CD14-positive monocyte (primary cell): ENCODE results near the gene DBF4B. TPM values are rescaled to one million over a fixed set of nuclear protein-coding genes. Genes with fewer than 3 reads are reported as not detected.

Source experiments
- DNase-seq, 3 donors: peaks; one replicate each; pipeline ENCODE4 v3.0.0-alpha.2; 2011 to 2022
- H2AFZ ChIP-seq: 2 replicates; pipeline ENCODE4 v1.6.0; 2012; ENCODE audit warnings: mild to moderate bottlenecking, low read depth, low read length, inconsistent platforms; ENCODE audit not compliant: insufficient read depth, poor library complexity, severe bottlenecking
- H3K27ac ChIP-seq, 2 donors: 1 replicate in 1 of 2; 2 replicates in 1 of 2; pipeline ENCODE4 v1.5.1; 2012 to 2013; ENCODE audit warnings: low read length in 2 of 2, control low read depth in 1 of 2, inconsistent platforms in 1 of 2, low read depth in 1 of 2, mild to moderate bottlenecking in 1 of 2
- H3K27me3 ChIP-seq, 2 donors: one replicate each; pipeline versions ENCODE4 v1.6.0 to v1.6.1; 2011 to 2013; ENCODE audit warnings: low read length in 2 of 2; ENCODE audit not compliant: control insufficient read depth in 2 of 2, insufficient read depth in 2 of 2
- H3K36me3 ChIP-seq, 2 donors: replicated peaks in 1 of 2; 1 replicate in 1 of 2; 2 replicates in 1 of 2; pipeline versions ENCODE4 v1.5.1 to v1.6.1; 2012 to 2013; ENCODE audit warnings: low read length in 2 of 2, control low read depth in 1 of 2, inconsistent platforms in 1 of 2, mild to moderate bottlenecking in 1 of 2; ENCODE audit not compliant: insufficient read depth in 2 of 2, control insufficient read depth in 1 of 2
- H3K4me1 ChIP-seq, 2 donors: 1 replicate in 1 of 2; 2 replicates in 1 of 2; pipeline versions ENCODE4 v1.5.1 to v1.6.1; 2012 to 2013; ENCODE audit warnings: low read length in 2 of 2, control low read depth in 1 of 2, inconsistent platforms in 1 of 2, mild to moderate bottlenecking in 1 of 2, moderate library complexity in 1 of 2; ENCODE audit not compliant: insufficient read depth in 2 of 2, control insufficient read depth in 1 of 2
- H3K4me2 ChIP-seq: replicated peaks from 2 replicates; pipeline ENCODE3; 2012; ENCODE audit warnings: low read length, moderate library complexity, mild to moderate bottlenecking; ENCODE audit not compliant: poor library complexity, severe bottlenecking; ENCODE audit errors: extremely low read depth
- H3K4me3 ChIP-seq, 3 experiments: fragments of 200-600 bp in 1 of 3; sonication (generic) in 1 of 3; replicated peaks in 1 of 3; 1 replicate in 2 of 3; 2 replicates in 1 of 3; pipeline ENCODE4 v1.5.1; 2011 to 2013; ENCODE audit warnings: low read length in 3 of 3, mild to moderate bottlenecking in 3 of 3, control low read depth in 2 of 3, low read depth in 2 of 3, inconsistent platforms in 1 of 3, moderate library complexity in 1 of 3
- H3K79me2 ChIP-seq: 2 replicates; pipeline ENCODE4 v1.6.0; 2012; ENCODE audit warnings: mild to moderate bottlenecking, control low read depth, inconsistent platforms, low read length, moderate library complexity; ENCODE audit not compliant: insufficient read depth
- H3K9ac ChIP-seq: 2 replicates; pipeline ENCODE4 v1.6.0; 2017; ENCODE audit warnings: low read length, mild to moderate bottlenecking; ENCODE audit not compliant: insufficient read depth, poor library complexity, severe bottlenecking
- H3K9me3 ChIP-seq, 2 donors: replicated peaks in 1 of 2; 1 replicate in 1 of 2; 2 replicates in 1 of 2; pipeline versions ENCODE4 v1.5.1 to v1.6.1; 2012 to 2013; ENCODE audit warnings: low read length in 2 of 2, control low read depth in 1 of 2; ENCODE audit not compliant: control insufficient read depth in 1 of 2, insufficient read depth in 1 of 2
- H4K20me1 ChIP-seq: 2 replicates; pipeline ENCODE4 v1.6.0; 2012; ENCODE audit warnings: mild to moderate bottlenecking, low read length, control low read depth, moderate library complexity; ENCODE audit not compliant: insufficient read depth
- H3K27ac Mint-ChIP-seq, 7 donors: one replicate each; pipeline ENCODE4 v1.8.0; 2020; ENCODE audit warnings: mild to moderate bottlenecking in 7 of 7, mixed read lengths in 7 of 7, moderate library complexity in 6 of 7, inconsistent platforms in 2 of 7
- H3K27me3 Mint-ChIP-seq, 3 donors: one replicate each; pipeline ENCODE4 v1.8.0; 2021 to 2022; ENCODE audit warnings: low read depth in 3 of 3, mild to moderate bottlenecking in 3 of 3, mixed read lengths in 3 of 3, moderate library complexity in 3 of 3, inconsistent platforms in 1 of 3
- H3K36me3 Mint-ChIP-seq, 2 donors: one replicate each; pipeline ENCODE4 v1.8.0; 2020; ENCODE audit warnings: mixed read lengths in 2 of 2, inconsistent platforms in 1 of 2, mild to moderate bottlenecking in 1 of 2
- H3K4me1 Mint-ChIP-seq: one replicate; pipeline ENCODE4 v1.8.0; 2020; ENCODE audit warnings: mild to moderate bottlenecking, mixed read lengths
- H3K4me3 Mint-ChIP-seq, 2 donors: one replicate each; pipeline ENCODE4 v1.8.0; 2020; ENCODE audit warnings: mild to moderate bottlenecking in 2 of 2, mixed read lengths in 2 of 2, moderate library complexity in 1 of 2
- H3K9me3 Mint-ChIP-seq, 7 donors: one replicate each; pipeline ENCODE4 v1.8.0; 2020 to 2022; ENCODE audit warnings: mixed read lengths in 7 of 7, mild to moderate bottlenecking in 6 of 7, moderate library complexity in 6 of 7, inconsistent platforms in 2 of 7
- CTCF ChIP-seq: fragments of 200-600 bp; IDR thresholded peaks from one replicate; pipeline ENCODE4 v1.8.0; 2022; ENCODE audit warnings: antibody characterized with exemption, mild to moderate bottlenecking
- WGBS: methylation state at CpG from one replicate; pipeline ENCODE4 v1.1.5; 2013; ENCODE audit warnings: missing lambda C conversion rate; ENCODE audit not compliant: insufficient coverage; 5-methylcytosine and 5-hydroxymethylcytosine counted together
- intact Hi-C, 2 donors: fragments of 100-400 bp; cut with micrococcal nuclease; formaldehyde crosslinking; loops; one replicate each; pipeline versions ENCODE4 v1.15.0 to v1.15.1; 2023
- polyA plus RNA-seq, 3 donors: library from polyadenylated mRNA; depleted of rRNA in 1 of 3; unstranded in 2 of 3; stranded (reverse) in 1 of 3; fragments of 300-500 nt in 2 of 3; fragments of >200 nt in 1 of 3; fragmentation: Illumina TruSeq in 2 of 3; gene quantifications; 1 replicate in 2 of 3; 2 replicates in 1 of 3; pipeline ENCODE4 v1.2.3, GENCODE V29; 2012 to 2021

The DBF4B gene
- polyA plus RNA-seq, 3 donors, result 0.23 to 2.9 (median 0.34) TPM

GRCh38 chr17:44781551-44782325 lies 73.3 kb downstream of the DBF4B start:
- Histone ChIP-seq H3K27me3 (peaks cover 0 to 14% of the 10 kb centered on the region in 2 donors), H3K79me2 (no peaks in the 10 kb centered on the region), H2AFZ (no peak overlapping the region), H3K4me3 (no peak overlapping the region), H3K36me3 (no peaks in the 10 kb centered on the region), H4K20me1 (no peaks in the 10 kb centered on the region), H3K9me3 (no peaks in the 10 kb centered on the region), H3K27ac (no peak overlapping the region), H3K4me2 (no peak overlapping the region), H3K4me1 (peaks cover 9 to 11% of the 10 kb centered on the region in 2 donors), H3K9ac (no peak overlapping the region)
- Mint-ChIP-seq H3K36me3 (no peaks in the 10 kb centered on the region), H3K9me3 (peaks cover 0 to 2% (median 0%) of the 10 kb centered on the region in 7 donors), H3K27ac (peak overlapping the region in 1 of 7 donors; percentile 64), H3K27me3 (peaks cover 14 to 42% (median 27%) of the 10 kb centered on the region in 3 donors), H3K4me3 (no peak overlapping the region), H3K4me1 (peaks cover 7% of the 10 kb centered on the region)
- intact Hi-C loops, result no loop called here
- TF ChIP-seq CTCF, result no peak
- WGBS, result 76% methylated on average over 14 of the region's 17 CpGs
- DNase-seq, result peak in 1 of 3 donors; percentile 2

DNA sequence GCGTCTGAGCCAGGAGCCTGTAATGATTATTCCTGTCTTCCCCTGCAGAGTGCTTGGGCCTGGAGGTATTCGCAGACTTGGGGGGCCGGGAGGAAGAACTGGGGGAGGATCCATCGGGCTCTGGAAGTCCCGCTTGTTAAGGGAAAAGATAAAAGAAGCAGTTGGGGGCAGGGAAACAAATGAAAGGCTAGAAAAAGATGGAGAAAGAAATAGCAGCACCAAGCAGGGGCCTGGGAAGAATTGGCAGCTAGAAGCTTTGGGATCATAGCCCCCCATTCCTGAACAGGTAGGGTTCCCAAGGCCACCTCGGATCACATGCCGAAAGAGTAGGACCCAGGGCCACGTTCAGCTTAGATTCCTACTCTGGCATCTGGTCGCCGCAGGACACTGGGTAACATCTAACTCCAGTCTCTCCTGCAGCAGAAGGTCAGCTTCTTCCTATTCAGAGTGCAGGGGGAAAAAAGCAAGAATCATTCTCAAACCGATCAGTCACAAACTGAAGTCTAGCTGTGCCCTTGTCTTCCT lies 73.9 kb downstream of the DBF4B start:
- H3K27me3 Mint-ChIP-seq, result peaks cover 9 to 38% (median 23%) of the 10 kb centered on the region in 3 donors
- no peaks in the 10 kb centered on the region for H3K9me3 ChIP-seq
- H2AFZ ChIP-seq, result no peak overlapping the region
- H3K4me1 ChIP-seq, result peaks cover 9 to 11% of the 10 kb centered on the region in 2 donors
- H3K27ac Mint-ChIP-seq, result no peak overlapping the region
- TF ChIP-seq CTCF, result no peak
- no peak overlapping the region for H3K9ac ChIP-seq
- no peaks in the 10 kb centered on the region for H3K36me3 ChIP-seq
- H3K9me3 Mint-ChIP-seq, result no peaks in the 10 kb centered on the region
- H3K27me3 ChIP-seq, result peaks cover 0 to 8% of the 10 kb centered on the region in 2 donors
- H3K4me1 Mint-ChIP-seq, result peaks cover 7% of the 10 kb centered on the region
- intact Hi-C loops, result no loop called here
- no peak overlapping the region for H3K4me3 ChIP-seq
- H3K36me3 Mint-ChIP-seq, result no peaks in the 10 kb centered on the region
- H3K4me2 ChIP-seq, result no peak overlapping the region
- no peaks in the 10 kb centered on the region for H4K20me1 ChIP-seq
- WGBS, result 90% methylated on average over 11 of the region's 11 CpGs
- H3K4me3 Mint-ChIP-seq, result no peak overlapping the region
- H3K79me2 ChIP-seq, result no peaks in the 10 kb centered on the region
- no peak for DNase-seq
- H3K27ac ChIP-seq, result no peak overlapping the region
